Activated CD4-positive, CD25-positive, alpha-beta regulatory T cell (primary cell): ENCODE results near the gene CNPPD1.

Source experiments
- DNase-seq, 4 experiments: peaks; one replicate each; lab custom pipeline; 2025; lab: John Stamatoyannopoulos, UW

Gene CNPPD1

DNA sequence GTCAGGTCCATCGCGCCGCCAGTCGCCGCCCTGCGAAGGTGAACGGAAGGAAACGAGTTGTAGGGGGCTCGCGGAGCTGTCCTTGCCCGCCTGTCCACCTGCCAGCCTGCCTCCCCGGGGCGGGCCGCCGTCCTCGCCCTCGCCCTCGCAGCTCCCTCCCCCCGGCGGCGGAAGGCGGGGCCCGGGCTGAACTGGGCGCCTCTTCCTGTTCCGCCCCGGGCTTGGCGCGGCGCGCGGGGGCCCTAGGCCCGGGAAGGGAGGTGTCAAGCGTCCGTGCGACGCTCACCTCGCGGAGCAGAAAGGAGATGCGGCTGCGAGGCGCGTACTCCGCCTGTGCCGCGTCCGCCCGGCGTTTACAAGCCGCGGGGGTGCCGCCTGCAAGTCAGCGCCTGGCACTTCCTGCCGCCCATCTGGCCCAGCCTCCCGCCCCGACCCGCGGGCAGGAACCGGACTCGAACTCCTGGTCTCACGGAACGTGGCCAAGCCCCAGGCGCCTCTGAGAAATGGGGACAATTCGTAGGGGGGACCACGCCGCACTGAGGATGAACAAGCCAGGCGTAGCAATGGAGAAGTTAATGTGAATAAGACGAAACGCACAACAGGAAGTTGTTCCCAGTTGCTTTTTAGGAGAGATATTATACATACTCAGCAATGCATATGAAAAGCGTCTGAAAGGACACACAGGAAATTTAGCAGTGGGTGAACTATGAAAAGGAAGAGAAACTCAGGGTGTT, at the start of gene CNPPD1:
CNPPD1 (minus strand) TSS at position 108 of the 734 bp plus-strand sequence; CDS start at position 11, 97 bp downstream.
- peak; percentile 61 to 86 (median 76) for DNase-seq

GRCh38 chr2:219225350-219225749, 48.6 kb upstream of the CNPPD1 start:
- no peak for DNase-seq

DNA sequence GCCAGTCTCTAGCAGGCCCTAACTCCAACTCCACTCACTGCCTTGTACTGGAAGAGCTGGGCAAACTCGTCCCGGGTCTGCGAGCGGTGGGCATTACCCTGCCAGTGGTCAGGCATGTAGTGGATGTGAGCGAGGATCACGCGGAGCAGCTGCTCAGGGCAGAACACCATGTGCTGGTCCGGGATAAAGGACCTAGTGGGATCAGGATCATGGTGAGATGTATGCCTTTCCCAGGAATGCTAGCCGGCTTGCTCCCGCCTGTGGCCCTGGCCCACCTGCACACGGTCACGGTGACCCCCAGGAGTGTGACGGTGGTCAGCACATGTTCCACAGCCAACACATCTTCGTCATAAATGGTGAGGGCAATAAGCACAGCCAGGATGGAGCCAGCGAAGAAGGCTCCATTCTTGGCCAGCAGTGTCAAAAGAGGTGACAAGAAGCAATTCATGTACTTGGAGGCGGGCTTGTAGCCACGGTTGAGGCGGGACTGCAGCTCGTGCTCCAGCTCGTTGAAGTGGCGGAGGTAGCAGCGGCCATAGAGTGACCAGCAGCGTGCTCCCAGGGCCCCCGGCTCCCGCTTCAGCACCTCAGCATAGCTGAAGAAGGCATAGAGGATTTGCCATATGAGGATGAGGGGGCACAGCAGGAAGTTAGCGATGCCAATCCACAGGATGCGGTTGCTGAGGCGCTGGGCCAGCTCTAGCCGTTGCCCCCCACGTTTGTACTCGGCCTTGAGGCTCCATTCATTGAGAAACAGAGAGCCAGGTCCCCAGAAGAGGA, 47.3 kb upstream of the CNPPD1 start:
- DNase-seq, result no peak

GRCh38 chr2:219221957-219222518, 45.3 kb upstream of the CNPPD1 start:
- no peak for DNase-seq

GRCh38 chr2:219220652-219221402, 44.1 kb upstream of the CNPPD1 start:
- no peak for DNase-seq

DNA sequence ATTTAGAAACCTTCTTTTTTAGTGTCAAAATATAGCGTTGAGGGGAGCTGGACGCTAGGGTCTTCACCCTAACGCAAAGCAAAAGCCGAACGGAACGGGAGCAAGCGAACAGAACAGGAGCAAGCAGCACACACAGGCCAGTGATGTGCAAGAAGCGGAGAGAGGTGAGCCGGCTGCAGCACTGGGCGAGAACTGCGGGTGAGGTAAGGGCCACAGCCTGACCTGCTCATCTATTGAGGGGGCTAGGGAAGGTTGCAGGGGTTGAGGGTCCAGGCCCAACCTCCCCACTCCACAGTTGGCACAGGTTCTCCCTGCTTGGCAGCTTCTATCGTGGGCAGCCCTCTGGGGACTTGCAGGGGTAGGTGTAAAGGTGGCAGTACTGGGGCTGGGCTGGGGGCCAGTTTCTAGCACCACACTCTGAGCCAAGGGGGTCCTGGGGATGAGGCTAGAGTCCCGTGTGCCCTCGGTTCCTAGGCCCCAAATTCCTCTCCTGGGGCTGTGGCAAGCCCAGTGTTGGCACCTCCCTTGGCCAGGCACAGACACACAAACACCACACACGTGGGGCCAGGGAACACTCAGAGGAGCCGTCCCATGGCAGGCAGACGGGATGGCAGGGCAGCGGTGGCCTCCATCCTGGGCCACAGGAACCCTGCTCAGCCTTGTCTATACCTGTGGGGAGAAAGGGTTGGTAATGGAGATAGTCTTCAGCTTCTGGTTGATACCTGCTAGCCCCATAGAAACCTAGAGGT, 43.2 kb upstream of the CNPPD1 start:
- no peak for DNase-seq

- DNase-seq, result peak; percentile 50 to 72 (median 66)
Observed at GRCh38 chr2:219218732-219219701, 42.3 kb upstream of the CNPPD1 start, which contains the start of gene ABCB6. ABCB6 (minus strand) TSS chr2:219218958; CDS start chr2:219218673, 285 bp downstream.

GRCh38 chr2:219218217-219218731, 41.5 kb upstream of the CNPPD1 start:
- DNase-seq, result no peak

GRCh38 chr2:219216535-219216915, 39.8 kb upstream of the CNPPD1 start:
- DNase-seq, result no peak

DNA sequence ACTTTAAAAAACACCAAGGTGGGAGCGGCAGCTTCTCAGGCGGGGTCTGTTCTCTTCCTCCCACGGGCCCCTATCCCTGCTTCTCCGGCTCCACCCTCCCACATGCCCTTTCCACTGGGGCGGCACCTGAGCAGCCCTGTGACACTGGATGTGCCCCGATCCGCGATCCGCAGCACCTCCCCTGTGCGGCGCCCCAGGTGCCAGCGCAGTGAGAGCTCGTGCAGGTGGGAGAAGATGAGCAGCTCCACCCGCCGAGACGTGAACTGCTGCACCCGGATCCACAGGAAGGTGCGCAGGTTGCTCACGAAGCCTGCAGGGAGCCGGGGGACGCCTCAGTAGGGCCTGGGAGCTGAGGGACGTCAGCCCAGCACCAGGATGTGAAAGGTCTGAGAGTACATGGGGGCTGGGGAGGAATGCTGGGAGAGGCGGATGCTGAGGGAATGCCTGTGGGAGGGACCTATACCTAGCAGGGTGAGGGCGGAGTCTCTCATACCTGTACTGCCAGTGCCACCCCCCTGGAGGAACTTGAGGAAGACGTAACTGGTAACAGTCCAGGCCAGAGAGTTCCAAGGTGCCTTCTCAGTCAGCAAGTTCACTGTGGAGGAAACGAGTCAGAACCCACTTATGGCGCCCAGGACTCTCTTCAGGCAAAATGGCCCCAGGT, 39.3 kb upstream of the CNPPD1 start:
- DNase-seq, result no peak

GRCh38 chr2:219214786-219215185, 38.1 kb upstream of the CNPPD1 start:
- no peak for DNase-seq

DNA sequence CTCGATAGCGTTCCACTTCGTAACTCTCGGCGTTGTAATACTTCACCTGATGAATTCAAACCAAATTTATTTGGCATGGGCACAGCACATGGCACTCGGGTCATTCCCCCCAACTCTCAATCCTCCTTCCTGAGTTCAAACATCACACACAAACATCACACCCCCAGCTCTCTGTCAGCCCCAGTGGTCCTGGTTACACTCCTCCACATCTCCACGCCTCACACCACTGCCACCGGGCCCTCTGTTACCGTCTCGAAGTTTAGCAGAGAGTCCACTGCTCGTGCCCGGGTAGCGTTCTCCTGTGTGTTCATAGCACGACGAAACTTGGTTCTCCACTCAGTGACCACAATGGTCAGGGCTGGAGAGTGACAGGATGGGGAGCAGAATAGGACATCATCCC, 37.4 kb upstream of the CNPPD1 start:
- DNase-seq, result no peak

- DNase-seq, result no peak
Observed at GRCh38 chr2:219213486-219214071, 36.9 kb upstream of the CNPPD1 start.

DNA sequence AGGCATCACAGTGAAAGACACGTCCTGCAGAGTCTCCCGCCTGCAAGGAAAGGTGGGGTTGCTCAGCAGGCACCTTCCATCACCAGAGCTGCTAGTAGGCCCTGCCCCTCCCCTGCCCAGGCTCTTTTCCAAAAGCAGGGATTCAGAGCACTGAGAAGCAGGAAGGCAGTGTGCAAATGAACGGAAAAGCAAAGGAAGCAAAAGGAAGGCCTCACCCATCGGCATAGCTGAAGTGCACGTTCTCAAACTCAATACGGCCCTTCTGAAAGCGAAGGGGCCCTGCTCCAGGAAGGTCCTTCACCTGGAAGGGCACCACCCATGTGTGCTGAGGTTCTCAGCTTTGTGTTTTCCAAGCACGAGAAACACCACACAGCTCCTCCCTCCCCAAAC, 36.3 kb upstream of the CNPPD1 start:
- DNase-seq, result no peak

DNA sequence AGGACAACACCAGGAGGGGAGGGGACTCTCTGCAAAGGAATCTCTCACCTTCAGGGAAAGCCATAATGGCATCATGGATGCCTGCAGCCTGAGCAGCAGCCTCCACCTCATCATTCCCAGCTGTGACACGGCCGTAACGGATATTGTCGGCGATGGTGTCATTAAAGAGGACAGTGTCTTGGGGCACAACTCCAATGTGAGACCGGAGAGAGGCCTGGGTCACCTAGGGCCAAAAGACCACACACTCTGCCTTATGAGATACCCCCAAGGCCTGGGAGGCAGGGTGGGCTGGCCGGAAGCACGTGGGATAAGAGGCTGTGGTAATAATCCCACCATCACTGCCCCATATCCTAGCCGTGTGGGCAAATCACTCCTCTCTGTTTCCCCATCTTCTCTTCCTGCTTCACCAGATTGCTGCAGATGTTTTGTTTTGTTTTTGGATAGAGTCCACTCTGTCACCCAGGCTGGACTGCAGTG, 34.2 kb upstream of the CNPPD1 start:
- no peak for DNase-seq

DNA sequence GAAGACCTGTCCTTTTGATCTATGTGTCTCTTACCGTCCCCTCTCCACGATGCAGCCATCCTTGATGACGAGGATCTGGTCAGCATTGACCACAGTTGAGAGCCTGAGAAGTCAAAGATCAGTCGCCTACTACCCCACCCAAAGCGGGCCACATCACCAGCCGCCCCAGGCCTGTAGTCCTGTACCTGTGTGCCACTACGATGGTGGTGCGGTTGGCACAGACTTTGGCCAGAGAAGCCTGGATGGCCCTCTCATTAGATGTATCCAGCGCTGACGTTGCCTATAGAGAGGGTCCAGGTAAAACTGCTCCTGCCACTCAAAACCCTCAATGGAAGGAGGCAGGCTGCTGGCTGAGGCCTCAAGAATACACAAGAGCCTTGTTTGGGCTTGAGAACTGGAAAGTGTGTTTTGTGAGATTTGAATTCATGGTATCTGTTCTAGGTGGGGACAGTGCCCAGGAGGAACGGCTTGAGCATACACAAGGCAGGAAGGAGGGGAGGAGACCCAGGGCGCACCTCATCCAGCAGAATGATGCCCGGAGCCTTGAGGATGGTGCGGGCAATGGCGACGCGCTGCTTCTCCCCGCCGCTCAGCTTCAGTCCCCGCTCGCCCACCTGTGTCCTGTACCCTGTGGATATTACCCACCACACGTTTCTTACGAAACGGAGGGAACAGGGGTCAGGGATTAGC, 33.6 kb upstream of the CNPPD1 start:
- no peak for DNase-seq

- DNase-seq, result no peak
Observed at GRCh38 chr2:219209236-219210195, 32.8 kb upstream of the CNPPD1 start.
